CD14-positive monocyte (primary cell): ENCODE data around the gene DELE1. TPM values are rescaled to one million over a fixed set of nuclear protein-coding genes. Genes with fewer than 3 reads are reported as not detected.
A peak's percentile ranks its signal among the peaks of the same experiment; 100 is the strongest.

Source experiments
- DNase-seq, 3 donors: peaks; one replicate each; pipeline ENCODE4 v3.0.0-alpha.2; 2011 to 2022
- H2AFZ ChIP-seq: 2 replicates; pipeline ENCODE4 v1.6.0; 2012; ENCODE audit warnings: mild to moderate bottlenecking, low read depth, low read length, inconsistent platforms; ENCODE audit not compliant: insufficient read depth, poor library complexity, severe bottlenecking
- H3K27ac ChIP-seq, 2 donors: 1 replicate in 1 of 2; 2 replicates in 1 of 2; pipeline ENCODE4 v1.5.1; 2012 to 2013; ENCODE audit warnings: low read length in 2 of 2, control low read depth in 1 of 2, inconsistent platforms in 1 of 2, low read depth in 1 of 2, mild to moderate bottlenecking in 1 of 2
- H3K27me3 ChIP-seq, 2 donors: one replicate each; pipeline versions ENCODE4 v1.6.0 to v1.6.1; 2011 to 2013; ENCODE audit warnings: low read length in 2 of 2; ENCODE audit not compliant: control insufficient read depth in 2 of 2, insufficient read depth in 2 of 2
- H3K36me3 ChIP-seq, 2 donors: replicated peaks in 1 of 2; 1 replicate in 1 of 2; 2 replicates in 1 of 2; pipeline versions ENCODE4 v1.5.1 to v1.6.1; 2012 to 2013; ENCODE audit warnings: low read length in 2 of 2, control low read depth in 1 of 2, inconsistent platforms in 1 of 2, mild to moderate bottlenecking in 1 of 2; ENCODE audit not compliant: insufficient read depth in 2 of 2, control insufficient read depth in 1 of 2
- H3K4me1 ChIP-seq, 2 donors: 1 replicate in 1 of 2; 2 replicates in 1 of 2; pipeline versions ENCODE4 v1.5.1 to v1.6.1; 2012 to 2013; ENCODE audit warnings: low read length in 2 of 2, control low read depth in 1 of 2, inconsistent platforms in 1 of 2, mild to moderate bottlenecking in 1 of 2, moderate library complexity in 1 of 2; ENCODE audit not compliant: insufficient read depth in 2 of 2, control insufficient read depth in 1 of 2
- H3K4me2 ChIP-seq: replicated peaks from 2 replicates; pipeline ENCODE3; 2012; ENCODE audit warnings: low read length, moderate library complexity, mild to moderate bottlenecking; ENCODE audit not compliant: poor library complexity, severe bottlenecking; ENCODE audit errors: extremely low read depth
- H3K4me3 ChIP-seq, 3 experiments: fragments of 200-600 bp in 1 of 3; sonication (generic) in 1 of 3; replicated peaks in 1 of 3; 1 replicate in 2 of 3; 2 replicates in 1 of 3; pipeline ENCODE4 v1.5.1; 2011 to 2013; ENCODE audit warnings: low read length in 3 of 3, mild to moderate bottlenecking in 3 of 3, control low read depth in 2 of 3, low read depth in 2 of 3, inconsistent platforms in 1 of 3, moderate library complexity in 1 of 3
- H3K79me2 ChIP-seq: 2 replicates; pipeline ENCODE4 v1.6.0; 2012; ENCODE audit warnings: mild to moderate bottlenecking, control low read depth, inconsistent platforms, low read length, moderate library complexity; ENCODE audit not compliant: insufficient read depth
- H3K9ac ChIP-seq: 2 replicates; pipeline ENCODE4 v1.6.0; 2017; ENCODE audit warnings: low read length, mild to moderate bottlenecking; ENCODE audit not compliant: insufficient read depth, poor library complexity, severe bottlenecking
- H3K9me3 ChIP-seq, 2 donors: replicated peaks in 1 of 2; 1 replicate in 1 of 2; 2 replicates in 1 of 2; pipeline versions ENCODE4 v1.5.1 to v1.6.1; 2012 to 2013; ENCODE audit warnings: low read length in 2 of 2, control low read depth in 1 of 2; ENCODE audit not compliant: control insufficient read depth in 1 of 2, insufficient read depth in 1 of 2
- H4K20me1 ChIP-seq: 2 replicates; pipeline ENCODE4 v1.6.0; 2012; ENCODE audit warnings: mild to moderate bottlenecking, low read length, control low read depth, moderate library complexity; ENCODE audit not compliant: insufficient read depth
- H3K27ac Mint-ChIP-seq, 7 donors: one replicate each; pipeline ENCODE4 v1.8.0; 2020; ENCODE audit warnings: mild to moderate bottlenecking in 7 of 7, mixed read lengths in 7 of 7, moderate library complexity in 6 of 7, inconsistent platforms in 2 of 7
- H3K27me3 Mint-ChIP-seq, 3 donors: one replicate each; pipeline ENCODE4 v1.8.0; 2021 to 2022; ENCODE audit warnings: low read depth in 3 of 3, mild to moderate bottlenecking in 3 of 3, mixed read lengths in 3 of 3, moderate library complexity in 3 of 3, inconsistent platforms in 1 of 3
- H3K36me3 Mint-ChIP-seq, 2 donors: one replicate each; pipeline ENCODE4 v1.8.0; 2020; ENCODE audit warnings: mixed read lengths in 2 of 2, inconsistent platforms in 1 of 2, mild to moderate bottlenecking in 1 of 2
- H3K4me1 Mint-ChIP-seq: one replicate; pipeline ENCODE4 v1.8.0; 2020; ENCODE audit warnings: mild to moderate bottlenecking, mixed read lengths
- H3K4me3 Mint-ChIP-seq, 2 donors: one replicate each; pipeline ENCODE4 v1.8.0; 2020; ENCODE audit warnings: mild to moderate bottlenecking in 2 of 2, mixed read lengths in 2 of 2, moderate library complexity in 1 of 2
- H3K9me3 Mint-ChIP-seq, 7 donors: one replicate each; pipeline ENCODE4 v1.8.0; 2020 to 2022; ENCODE audit warnings: mixed read lengths in 7 of 7, mild to moderate bottlenecking in 6 of 7, moderate library complexity in 6 of 7, inconsistent platforms in 2 of 7
- WGBS: methylation state at CpG from one replicate; pipeline ENCODE4 v1.1.5; 2013; ENCODE audit warnings: missing lambda C conversion rate; ENCODE audit not compliant: insufficient coverage; 5-methylcytosine and 5-hydroxymethylcytosine counted together
- intact Hi-C, 2 donors: fragments of 100-400 bp; cut with micrococcal nuclease; formaldehyde crosslinking; loops; one replicate each; pipeline versions ENCODE4 v1.15.0 to v1.15.1; 2023
- polyA minus RNA-seq: library from RNA; depleted of rRNA, polyadenylated mRNA; stranded (reverse); fragments of >200 nt; gene quantifications from 2 replicates; pipeline ENCODE4 v1.2.3, GENCODE V29; 2012
- polyA plus RNA-seq, 3 donors: library from polyadenylated mRNA; depleted of rRNA in 1 of 3; unstranded in 2 of 3; stranded (reverse) in 1 of 3; fragments of 300-500 nt in 2 of 3; fragments of >200 nt in 1 of 3; fragmentation: Illumina TruSeq in 2 of 3; gene quantifications; 1 replicate in 2 of 3; 2 replicates in 1 of 3; pipeline ENCODE4 v1.2.3, GENCODE V29; 2012 to 2021
- total RNA-seq, 12 experiments: library from RNA in 1 of 12; stranded (reverse) in 1 of 12; fragments of 120-200 nt in 1 of 12; gene quantifications; one replicate each; pipeline ENCODE4 v1.2.4 and lab custom pipeline; 2013 to 2026; ENCODE audit warnings: mixed read lengths in 6 of 12, inconsistent platforms in 1 of 12
- TF ChIP-seq, protein P1 (sequence below): fragments of 200-600 bp; IDR thresholded peaks from one replicate; pipeline ENCODE4 v1.8.0; 2022; ENCODE audit warnings: antibody characterized with exemption, mild to moderate bottlenecking

The DELE1 gene, protein sequence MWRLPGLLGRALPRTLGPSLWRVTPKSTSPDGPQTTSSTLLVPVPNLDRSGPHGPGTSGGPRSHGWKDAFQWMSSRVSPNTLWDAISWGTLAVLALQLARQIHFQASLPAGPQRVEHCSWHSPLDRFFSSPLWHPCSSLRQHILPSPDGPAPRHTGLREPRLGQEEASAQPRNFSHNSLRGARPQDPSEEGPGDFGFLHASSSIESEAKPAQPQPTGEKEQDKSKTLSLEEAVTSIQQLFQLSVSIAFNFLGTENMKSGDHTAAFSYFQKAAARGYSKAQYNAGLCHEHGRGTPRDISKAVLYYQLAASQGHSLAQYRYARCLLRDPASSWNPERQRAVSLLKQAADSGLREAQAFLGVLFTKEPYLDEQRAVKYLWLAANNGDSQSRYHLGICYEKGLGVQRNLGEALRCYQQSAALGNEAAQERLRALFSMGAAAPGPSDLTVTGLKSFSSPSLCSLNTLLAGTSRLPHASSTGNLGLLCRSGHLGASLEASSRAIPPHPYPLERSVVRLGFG
- 140 TPM for total RNA-seq (2013)
- polyA plus RNA-seq (100 to 1,000 TPM in 1 of 3 donors, 10 to 100 TPM in 2; 47.3 to 140 (median 49.6) TPM), polyA minus RNA-seq (54.0 and 90.9 TPM in 2 replicates), total RNA-seq (lab: John Stamatoyannopoulos, UW) (39.0 to 116 (median 94.8) reads per million in 11 experiments)

DNA sequence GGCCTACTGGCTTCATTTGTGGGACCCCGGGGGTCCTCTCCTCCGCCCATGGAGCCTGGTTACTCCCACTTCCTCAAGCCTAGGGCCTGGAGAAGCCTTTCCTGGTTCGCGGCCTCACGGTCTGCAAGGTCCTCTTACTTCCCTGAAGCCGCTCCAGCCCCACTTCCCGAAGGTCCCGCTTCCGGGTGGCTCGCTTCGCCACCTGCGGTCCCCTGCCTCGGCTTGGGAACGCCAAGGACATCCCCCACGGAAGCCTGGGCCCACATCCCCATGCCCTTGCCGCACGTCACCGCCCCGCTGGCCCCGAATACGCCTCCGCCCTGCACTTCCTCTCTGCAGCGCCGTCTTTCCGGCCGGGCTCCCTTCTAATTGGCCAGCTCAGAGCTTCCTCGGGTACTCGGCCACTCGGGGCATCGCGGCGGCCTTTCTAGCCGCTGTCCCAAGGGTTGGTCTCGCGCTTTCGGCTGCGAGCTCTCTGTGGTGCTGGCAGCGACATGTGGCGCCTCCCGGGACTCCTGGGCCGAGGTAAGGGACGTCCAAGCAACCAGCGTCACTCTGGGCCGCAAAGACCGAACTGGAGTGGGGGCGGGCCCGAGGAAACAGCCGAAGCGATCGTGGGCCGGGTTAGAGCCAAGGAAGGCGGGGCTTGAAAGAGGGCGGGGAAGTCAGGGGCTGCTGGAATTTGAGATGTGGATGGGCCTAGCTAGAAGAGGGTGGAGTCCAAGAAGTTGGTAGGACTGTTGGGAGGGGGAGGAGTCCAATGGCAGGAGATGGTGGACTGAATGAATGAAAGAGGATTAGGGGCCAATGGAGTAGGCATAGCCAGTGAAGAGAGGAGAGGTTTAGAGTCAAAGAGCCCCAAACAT is at the start of gene DELE1:
DELE1 (plus strand) TSS at position 424 of the 866 bp plus-strand sequence; CDS start at position 495, 71 bp downstream.
- H4K20me1 ChIP-seq = peaks cover 30% of the 10 kb centered on the region
- DNase-seq = peak; percentile 88 to 92 (median 90)
- TF ChIP-seq, protein P1, sequence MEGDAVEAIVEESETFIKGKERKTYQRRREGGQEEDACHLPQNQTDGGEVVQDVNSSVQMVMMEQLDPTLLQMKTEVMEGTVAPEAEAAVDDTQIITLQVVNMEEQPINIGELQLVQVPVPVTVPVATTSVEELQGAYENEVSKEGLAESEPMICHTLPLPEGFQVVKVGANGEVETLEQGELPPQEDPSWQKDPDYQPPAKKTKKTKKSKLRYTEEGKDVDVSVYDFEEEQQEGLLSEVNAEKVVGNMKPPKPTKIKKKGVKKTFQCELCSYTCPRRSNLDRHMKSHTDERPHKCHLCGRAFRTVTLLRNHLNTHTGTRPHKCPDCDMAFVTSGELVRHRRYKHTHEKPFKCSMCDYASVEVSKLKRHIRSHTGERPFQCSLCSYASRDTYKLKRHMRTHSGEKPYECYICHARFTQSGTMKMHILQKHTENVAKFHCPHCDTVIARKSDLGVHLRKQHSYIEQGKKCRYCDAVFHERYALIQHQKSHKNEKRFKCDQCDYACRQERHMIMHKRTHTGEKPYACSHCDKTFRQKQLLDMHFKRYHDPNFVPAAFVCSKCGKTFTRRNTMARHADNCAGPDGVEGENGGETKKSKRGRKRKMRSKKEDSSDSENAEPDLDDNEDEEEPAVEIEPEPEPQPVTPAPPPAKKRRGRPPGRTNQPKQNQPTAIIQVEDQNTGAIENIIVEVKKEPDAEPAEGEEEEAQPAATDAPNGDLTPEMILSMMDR = no peak
- H3K27me3 ChIP-seq = no peaks in the 10 kb centered on the region
- H3K4me2 ChIP-seq = peak within 1 kb of the TSS; percentile 78
- Mint-ChIP-seq H3K4me3 (peak within 1 kb of the TSS; percentile 84 to 96), H3K36me3 (peaks cover 29 to 37% of the 10 kb centered on the region in 2 donors), H3K27me3 (no peaks in the 10 kb centered on the region), H3K4me1 (peaks cover 19% of the 10 kb centered on the region), H3K9me3 (no peaks in the 10 kb centered on the region), H3K27ac (peak within 1 kb of the TSS; percentile 97 to 100 (median 98))
- H3K79me2 ChIP-seq = peaks cover 15% of the 10 kb centered on the region
- H3K36me3 ChIP-seq = peaks cover 33 to 36% of the 10 kb centered on the region in 2 donors
- intact Hi-C loops = loop anchor here (2.0 to 5.0 kb wide), 2 partner anchors 34 to 45 kb away; partner anchors contain the start of genes PCDH12 (in 1 of the 2) and RNF14 (in 1 of the 2)
- peaks cover 13 to 15% of the 10 kb centered on the region in 2 donors for H3K4me1 ChIP-seq
- WGBS = under 1% methylated on average over 53 of the region's 53 CpGs
- H3K9ac ChIP-seq = peak within 1 kb of the TSS; percentile 93
- H3K27ac ChIP-seq = peak within 1 kb of the TSS; percentile 95 to 98
- H2AFZ ChIP-seq = peak within 1 kb of the TSS; percentile 88
- no peaks in the 10 kb centered on the region for H3K9me3 ChIP-seq
- H3K4me3 ChIP-seq = peak within 1 kb of the TSS; percentile 69 to 82 (median 80)

DNA sequence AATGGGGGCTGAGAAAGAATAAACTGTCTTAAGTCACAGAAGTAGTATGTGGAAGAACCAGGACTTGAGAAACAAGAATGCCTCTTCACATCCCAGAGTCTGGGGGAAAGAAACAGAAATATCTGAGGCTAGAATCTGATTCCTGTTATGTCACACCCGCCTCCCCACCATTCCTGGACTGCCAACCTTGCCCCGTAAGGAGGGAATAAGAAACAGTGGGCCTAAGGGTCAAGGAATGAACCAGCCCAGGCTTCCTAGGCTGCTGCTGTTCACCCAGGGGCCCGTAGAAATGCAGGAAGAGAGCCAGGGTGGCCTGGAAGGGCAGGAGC is 49.8 kb upstream of the DELE1 start:
- H3K36me3 Mint-ChIP-seq = peaks cover 0 to 7% of the 10 kb centered on the region in 2 donors
- DNase-seq = no peak
- H3K9me3 Mint-ChIP-seq = peaks cover 0 to 17% (median 6%) of the 10 kb centered on the region in 7 donors
- WGBS = 75% methylated on average over 2 of the region's 3 CpGs
- intact Hi-C loops = no loop called here
- H3K27me3 Mint-ChIP-seq = peaks cover 66 to 81% (median 70%) of the 10 kb centered on the region in 3 donors
- Histone ChIP-seq H3K4me3 (no peak overlapping the region), H3K79me2 (no peaks in the 10 kb centered on the region), H2AFZ (no peak overlapping the region), H3K27ac (no peak overlapping the region), H3K9ac (no peak overlapping the region), H3K4me1 (peaks cover 9 to 11% of the 10 kb centered on the region in 2 donors), H3K27me3 (peaks cover 43 to 72% of the 10 kb centered on the region in 2 donors), H3K36me3 (no peaks in the 10 kb centered on the region), H3K9me3 (peaks cover 2 to 32% of the 10 kb centered on the region in 2 donors), H3K4me2 (no peak overlapping the region), H4K20me1 (peaks cover 3% of the 10 kb centered on the region)
- H3K27ac Mint-ChIP-seq = no peak overlapping the region
- TF ChIP-seq, protein P1 = no peak
- H3K4me3 Mint-ChIP-seq = peak overlapping the region in 1 of 2 donors; percentile 50
- H3K4me1 Mint-ChIP-seq = peaks cover 15% of the 10 kb centered on the region
